ENCODE data around the gene EPHB1.

The EPHB1 gene

GRCh38 chr3:134809427-134810051 lies 14.5 kb downstream of the EPHB1 start:
- no peak for DNase-seq (ENCODE audit: low spot score)

- no peak for DNase-seq (ENCODE audit: low spot score)
Observed at GRCh38 chr3:134810052-134810435, 15.0 kb downstream of the EPHB1 start.

- DNase-seq (ENCODE audit: low spot score): no peak
Observed at GRCh38 chr3:134810850-134811249, 15.8 kb downstream of the EPHB1 start.

GRCh38 chr3:134813618-134814017 lies 18.6 kb downstream of the EPHB1 start:
- DNase-seq (ENCODE audit: low spot score): no peak

- no peak for DNase-seq (ENCODE audit: low spot score)
Observed at GRCh38 chr3:134815519-134815918, 20.5 kb downstream of the EPHB1 start.

- DNase-seq (ENCODE audit: low spot score): no peak
Observed at GRCh38 chr3:134816623-134817022, 21.6 kb downstream of the EPHB1 start.

GRCh38 chr3:134817297-134817696 lies 22.2 kb downstream of the EPHB1 start:
- DNase-seq (ENCODE audit: low spot score): no peak

GRCh38 chr3:134820994-134821393 lies 25.9 kb downstream of the EPHB1 start:
- DNase-seq (ENCODE audit: low spot score): no peak

- no peak for DNase-seq (ENCODE audit: low spot score)
Observed at GRCh38 chr3:134822090-134822489, 27.0 kb downstream of the EPHB1 start.

GRCh38 chr3:134823679-134824078 lies 28.6 kb downstream of the EPHB1 start:
- no peak for DNase-seq (ENCODE audit: low spot score)

GRCh38 chr3:134824791-134825190 lies 29.7 kb downstream of the EPHB1 start:
- no peak for DNase-seq (ENCODE audit: low spot score)

- DNase-seq (ENCODE audit: low spot score): no peak
Observed at GRCh38 chr3:134827213-134827612, 32.2 kb downstream of the EPHB1 start.

- DNase-seq (ENCODE audit: low spot score): no peak
Observed at GRCh38 chr3:134829721-134830120, 34.7 kb downstream of the EPHB1 start.

GRCh38 chr3:134832585-134832984 lies 37.5 kb downstream of the EPHB1 start:
- no peak for DNase-seq (ENCODE audit: low spot score)

GRCh38 chr3:134833453-134834163 lies 38.5 kb downstream of the EPHB1 start:
- DNase-seq (ENCODE audit: low spot score): no peak

- no peak for DNase-seq (ENCODE audit: low spot score)
Observed at GRCh38 chr3:134836921-134837320, 41.9 kb downstream of the EPHB1 start.

- no peak for DNase-seq (ENCODE audit: low spot score)
Observed at GRCh38 chr3:134838599-134838998, 43.5 kb downstream of the EPHB1 start.

GRCh38 chr3:134839422-134839821 lies 44.4 kb downstream of the EPHB1 start:
- no peak for DNase-seq (ENCODE audit: low spot score)

- no peak for DNase-seq (ENCODE audit: low spot score)
Observed at GRCh38 chr3:134839990-134840389, 44.9 kb downstream of the EPHB1 start.

GRCh38 chr3:134840459-134840858 lies 45.4 kb downstream of the EPHB1 start:
- no peak for DNase-seq (ENCODE audit: low spot score)

GRCh38 chr3:134846084-134846483 lies 51.0 kb downstream of the EPHB1 start:
- no peak for DNase-seq (ENCODE audit: low spot score)

GRCh38 chr3:134846911-134847317 lies 51.9 kb downstream of the EPHB1 start:
- DNase-seq (ENCODE audit: low spot score): no peak

- DNase-seq (ENCODE audit: low spot score): no peak
Observed at GRCh38 chr3:134847349-134847748, 52.3 kb downstream of the EPHB1 start.

- DNase-seq (ENCODE audit: low spot score): no peak
Observed at GRCh38 chr3:134849561-134849960, 54.5 kb downstream of the EPHB1 start.
